Esophagus (tissue), 2 donors: Measurements from ENCODE around the gene SEMA5A. TPM values are rescaled to one million over a fixed set of nuclear protein-coding genes. Genes with fewer than 3 reads are reported as not detected.

Experiments
- H3K27ac ChIP-seq, 2 donors: one replicate each; pipeline ENCODE4 v1.5.1; 2013; ENCODE audit warnings: low read depth in 2 of 2, mild to moderate bottlenecking in 2 of 2, inconsistent platforms in 1 of 2, low read length in 1 of 2, moderate library complexity in 1 of 2
- H3K27me3 ChIP-seq, 2 donors: one replicate each; pipeline ENCODE4 v1.6.1; 2013; ENCODE audit warnings: low read length in 2 of 2, control low read depth in 1 of 2, mild to moderate bottlenecking in 1 of 2; ENCODE audit not compliant: insufficient read depth in 2 of 2, control insufficient read depth in 1 of 2
- H3K36me3 ChIP-seq, 2 donors: one replicate each; pipeline ENCODE4 v1.6.1; 2013; ENCODE audit warnings: low read length in 1 of 2; ENCODE audit not compliant: control insufficient read depth in 2 of 2, insufficient read depth in 2 of 2
- H3K4me1 ChIP-seq, 2 donors: one replicate each; pipeline ENCODE4 v1.6.1; 2013; ENCODE audit warnings: low read length in 1 of 2; ENCODE audit not compliant: control insufficient read depth in 2 of 2, insufficient read depth in 2 of 2
- H3K4me3 ChIP-seq, 2 donors: one replicate each; pipeline ENCODE4 v1.5.1; 2013; ENCODE audit warnings: low read length in 2 of 2, mild to moderate bottlenecking in 2 of 2, low read depth in 1 of 2, moderate library complexity in 1 of 2
- H3K9me3 ChIP-seq, 2 donors: one replicate each; pipeline ENCODE4 v1.6.1; 2013; ENCODE audit warnings: mild to moderate bottlenecking in 2 of 2, low read depth in 1 of 2, low read length in 1 of 2, moderate library complexity in 1 of 2; ENCODE audit not compliant: control insufficient read depth in 2 of 2, insufficient read depth in 1 of 2
- WGBS, 2 donors: extraction: QIAGEN DNeasy Blood & Tissue Kit; methylation state at CpG; one replicate each; pipeline ENCODE4 v1.1.7; 2013; 5-methylcytosine and 5-hydroxymethylcytosine counted together
- polyA plus RNA-seq, 2 donors: library from polyadenylated mRNA; stranded (reverse); fragments of 200-250 nt; gene quantifications; one replicate each; pipeline ENCODE4 v1.2.3, GENCODE V29; 2013
- donor health status: healthy with polysubstance abuse.
- donor health status: Bipolar disorder and iron deficiency.

The SEMA5A gene
- polyA plus RNA-seq, 2 donors, result 1.3 to 1.9 TPM

DNA sequence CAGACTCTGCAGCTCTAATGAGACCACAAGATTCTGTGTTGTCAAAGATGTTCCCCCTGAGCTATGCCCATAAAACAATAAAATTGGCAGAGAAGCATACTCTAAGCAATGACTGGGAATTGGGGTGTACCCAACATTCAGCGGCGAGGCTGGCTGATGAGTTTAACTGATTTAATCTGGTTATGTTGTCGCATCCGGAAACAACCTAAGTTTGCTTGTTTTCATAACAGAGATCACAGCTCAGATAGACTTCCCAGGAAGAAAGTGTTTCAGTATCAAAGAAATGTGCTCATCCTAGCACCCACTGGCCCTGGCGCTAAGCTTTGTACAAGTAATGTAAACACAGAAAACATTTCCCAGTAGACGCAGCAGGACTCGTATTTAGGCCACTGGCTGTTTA, 7.4 kb downstream of the SEMA5A start:
- H3K27ac ChIP-seq, result no peak overlapping the region
- WGBS, 2 donors, result 67 to 69% methylated on average over 7 of the region's 7 CpGs
- no peaks in the 10 kb centered on the region for H3K9me3 ChIP-seq
- no peaks in the 10 kb centered on the region for H3K4me1 ChIP-seq
- no peaks in the 10 kb centered on the region for H3K27me3 ChIP-seq
- H3K4me3 ChIP-seq, result no peak overlapping the region
- no peaks in the 10 kb centered on the region for H3K36me3 ChIP-seq

DNA sequence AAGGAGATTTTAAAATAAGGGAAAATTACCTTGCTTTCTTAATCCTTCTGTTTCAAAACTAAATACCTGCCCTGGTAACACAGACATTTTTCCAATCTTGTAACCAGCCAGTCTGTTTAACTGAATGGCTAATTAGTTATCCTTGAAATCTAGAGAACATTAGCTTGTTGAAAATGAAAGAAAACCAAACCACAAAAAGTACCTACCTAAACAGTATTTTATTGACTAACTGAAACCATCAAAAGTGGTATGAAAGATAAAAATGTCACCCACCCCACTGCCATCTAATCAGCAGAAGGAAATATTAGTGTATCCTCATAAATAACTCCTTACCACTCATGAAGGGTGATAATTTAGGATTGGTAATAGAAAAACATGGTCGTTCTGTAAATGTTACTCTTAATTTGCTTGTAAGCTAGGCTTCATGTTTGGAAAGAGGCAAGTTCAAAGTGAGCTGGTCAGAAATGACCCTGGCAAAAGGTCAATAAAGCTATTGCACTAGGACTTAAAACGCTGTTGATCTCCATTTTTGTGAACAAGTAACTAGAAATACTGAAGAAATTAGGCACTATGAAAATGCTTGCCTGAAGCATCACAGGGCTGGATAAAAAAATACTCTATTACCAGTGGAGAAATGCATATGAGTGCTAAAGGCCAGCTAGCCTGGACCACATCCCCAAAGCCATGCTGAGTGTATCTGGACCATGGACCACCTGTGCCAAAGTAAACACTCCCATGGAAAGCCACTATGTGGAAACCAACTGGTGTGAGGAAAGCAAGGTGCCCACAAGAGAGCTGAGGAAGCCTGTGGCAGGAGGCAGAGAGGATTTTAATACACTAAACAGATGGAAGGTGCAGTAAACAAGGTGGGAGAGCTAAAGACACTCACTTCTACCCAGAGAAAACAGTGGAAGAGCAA, 8.4 kb downstream of the SEMA5A start:
- Histone ChIP-seq H3K27me3 (no peaks in the 10 kb centered on the region), H3K4me1 (no peaks in the 10 kb centered on the region), H3K9me3 (no peaks in the 10 kb centered on the region), H3K4me3 (no peak overlapping the region), H3K27ac (no peak overlapping the region), H3K36me3 (no peaks in the 10 kb centered on the region)
- WGBS, 2 donors, result 85 to 87% methylated on average over 2 of the region's 2 CpGs

DNA sequence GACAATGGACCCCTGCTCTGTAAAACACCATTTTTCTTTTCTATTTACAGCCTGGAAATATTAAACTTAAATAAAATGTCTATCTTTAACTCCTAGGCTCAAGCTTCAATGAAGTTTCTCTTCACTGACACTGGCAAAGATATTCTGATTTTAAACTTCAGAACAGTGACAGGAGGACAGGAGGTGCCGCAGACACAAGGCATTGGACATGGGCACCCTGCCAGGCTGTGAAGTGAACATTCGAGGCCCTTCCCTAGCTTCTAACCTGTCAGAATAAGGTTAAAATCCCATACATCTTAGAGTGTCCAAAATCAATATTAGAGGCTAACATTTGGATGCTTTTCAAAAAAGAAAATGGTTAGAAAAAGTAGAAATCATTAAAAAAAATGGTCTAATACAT, 9.2 kb downstream of the SEMA5A start:
- Histone ChIP-seq H3K27ac (no peak overlapping the region), H3K36me3 (no peaks in the 10 kb centered on the region), H3K4me3 (no peak overlapping the region), H3K4me1 (no peaks in the 10 kb centered on the region), H3K27me3 (no peaks in the 10 kb centered on the region), H3K9me3 (no peaks in the 10 kb centered on the region)
- WGBS, 2 donors, result 69 to 75% methylated on average over 2 of the region's 2 CpGs

DNA sequence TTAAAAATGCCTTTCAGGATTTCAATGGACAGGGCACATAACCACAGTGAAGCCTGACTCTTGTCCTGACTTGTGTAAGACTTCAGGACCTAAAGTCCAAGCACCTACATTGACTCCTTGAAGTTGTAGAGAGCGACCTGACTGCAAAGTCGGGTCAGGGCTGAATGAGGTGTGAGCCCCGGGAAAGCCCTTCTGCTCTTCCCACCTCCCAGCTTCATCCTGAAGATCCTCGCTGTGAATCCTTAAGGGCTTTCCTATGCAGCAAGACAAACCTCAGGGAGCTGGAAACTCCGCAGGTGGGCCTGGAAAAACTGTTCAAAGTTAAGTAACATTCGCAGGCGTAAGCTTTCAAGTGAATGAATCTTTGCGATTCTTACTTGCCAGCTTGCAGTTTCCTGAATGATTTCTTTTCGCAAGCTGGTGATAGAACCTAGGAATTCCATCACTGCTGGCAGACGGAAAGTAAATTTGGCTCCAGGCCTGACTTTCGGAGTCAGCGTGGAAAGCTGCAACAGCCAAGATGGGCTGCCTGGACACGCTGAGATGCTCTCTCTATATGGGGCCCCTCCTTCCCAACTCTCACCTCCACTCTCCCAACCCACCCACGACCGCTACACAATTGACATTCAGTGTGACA, 10.9 kb downstream of the SEMA5A start:
- WGBS, 2 donors, result 43 to 58% methylated on average over 15 of the region's 15 CpGs
- H3K27ac ChIP-seq, result no peak overlapping the region

DNA sequence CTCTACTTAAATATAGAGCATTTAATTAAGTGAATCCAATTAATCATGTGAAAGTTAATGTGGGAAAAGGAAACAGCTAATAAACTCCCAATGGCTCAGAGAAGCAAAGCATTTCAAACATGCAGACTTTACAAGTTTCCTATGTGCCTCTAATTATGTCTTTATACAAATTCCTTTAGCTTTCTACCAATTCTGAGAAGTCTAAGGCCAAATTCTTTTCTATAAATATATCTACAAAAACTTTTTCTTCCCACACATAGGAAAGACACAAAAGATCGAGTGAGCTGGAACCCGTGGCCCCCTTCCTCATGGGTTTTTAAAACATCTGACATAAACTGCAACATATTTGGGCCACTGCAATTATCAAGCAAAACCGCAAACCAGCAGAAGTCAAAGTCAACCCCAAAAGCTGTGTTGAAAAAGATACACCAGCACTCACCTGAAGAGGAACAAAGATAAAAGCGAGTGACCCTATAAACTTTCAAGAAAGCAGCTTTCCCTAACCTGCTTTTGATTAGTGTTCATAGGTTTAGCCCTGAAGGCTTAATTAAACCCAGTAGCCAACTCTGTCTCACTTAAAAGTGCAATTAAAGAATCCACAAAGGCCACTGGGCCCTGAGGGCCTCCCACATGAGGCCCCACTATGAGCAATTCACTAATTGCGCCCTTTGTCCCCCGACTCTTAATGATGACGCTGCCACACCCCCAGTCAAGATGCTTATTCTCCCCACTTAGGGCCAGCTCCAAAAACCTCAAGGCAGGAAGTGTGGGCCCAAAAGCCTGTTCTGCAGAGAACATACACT, 12.1 kb downstream of the SEMA5A start:
- Histone ChIP-seq H3K27me3 (no peaks in the 10 kb centered on the region), H3K4me3 (no peak overlapping the region), H3K9me3 (no peaks in the 10 kb centered on the region), H3K36me3 (no peaks in the 10 kb centered on the region), H3K4me1 (peaks cover 0 to 3% of the 10 kb centered on the region in 2 donors), H3K27ac (no peak overlapping the region)
- 84 to 92% methylated on average over 7 of the region's 7 CpGs for WGBS, 2 donors

More for the DNA sequence above, 10.9 kb downstream of the SEMA5A start:
- peaks cover 0 to under 1% of the 10 kb centered on the region in 2 donors for H3K4me1 ChIP-seq
- no peaks in the 10 kb centered on the region for H3K27me3 ChIP-seq
- H3K36me3 ChIP-seq, result no peaks in the 10 kb centered on the region
- H3K9me3 ChIP-seq, result no peaks in the 10 kb centered on the region
- no peak overlapping the region for H3K4me3 ChIP-seq

DNA sequence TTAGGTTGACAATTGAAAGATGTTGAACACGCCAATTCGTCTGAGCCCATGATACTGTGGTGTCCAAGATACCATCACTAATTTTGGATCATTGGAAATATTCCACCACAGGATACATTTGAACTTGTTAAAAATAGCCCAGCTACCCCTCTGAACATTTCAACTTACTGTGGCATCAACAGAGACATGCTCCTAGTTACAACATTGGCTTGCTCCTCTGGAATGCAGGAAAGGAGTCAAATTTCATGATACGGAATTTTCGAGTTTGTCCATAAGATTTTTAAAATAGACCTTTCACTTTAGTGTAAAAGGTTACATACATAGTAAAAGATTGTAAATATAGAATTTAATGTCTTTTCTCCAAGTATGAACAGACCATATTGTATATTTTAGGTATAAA, 12.8 kb downstream of the SEMA5A start:
- 76% methylated on average over 4 of the region's 4 CpGs for WGBS, 2 donors

DNA sequence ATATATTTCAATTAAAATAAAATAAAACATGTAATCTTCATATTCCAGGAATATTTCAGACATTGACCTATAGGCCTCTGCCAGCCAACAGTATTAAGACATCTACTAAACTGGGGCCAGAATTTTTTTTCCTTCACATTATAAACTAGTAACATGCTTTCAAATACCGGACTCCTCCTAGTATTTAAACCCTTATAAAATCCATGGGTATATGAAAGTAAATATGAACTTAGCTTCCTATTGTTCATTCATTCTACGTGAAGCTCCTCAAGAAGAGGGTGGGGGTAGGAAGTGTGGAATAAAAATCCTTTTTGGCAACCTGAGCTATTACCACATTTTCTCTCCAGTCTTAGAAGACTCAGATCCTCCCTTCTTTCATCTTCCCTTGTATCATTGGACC, 16.4 kb downstream of the SEMA5A start:
- peaks cover 0 to 3% of the 10 kb centered on the region in 2 donors for H3K4me1 ChIP-seq
- H3K27ac ChIP-seq, result no peak overlapping the region
- H3K4me3 ChIP-seq, result no peak overlapping the region
- no peaks in the 10 kb centered on the region for H3K27me3 ChIP-seq
- 83 to 86% methylated on average over 2 of the region's 2 CpGs for WGBS, 2 donors
- no peaks in the 10 kb centered on the region for H3K9me3 ChIP-seq
- no peaks in the 10 kb centered on the region for H3K36me3 ChIP-seq

More for the DNA sequence above, 12.8 kb downstream of the SEMA5A start:
- H3K27me3 ChIP-seq, result no peaks in the 10 kb centered on the region
- no peak overlapping the region for H3K4me3 ChIP-seq
- no peaks in the 10 kb centered on the region for H3K36me3 ChIP-seq
- peaks cover 0 to 3% of the 10 kb centered on the region in 2 donors for H3K4me1 ChIP-seq
- no peaks in the 10 kb centered on the region for H3K9me3 ChIP-seq
- no peak overlapping the region for H3K27ac ChIP-seq

DNA sequence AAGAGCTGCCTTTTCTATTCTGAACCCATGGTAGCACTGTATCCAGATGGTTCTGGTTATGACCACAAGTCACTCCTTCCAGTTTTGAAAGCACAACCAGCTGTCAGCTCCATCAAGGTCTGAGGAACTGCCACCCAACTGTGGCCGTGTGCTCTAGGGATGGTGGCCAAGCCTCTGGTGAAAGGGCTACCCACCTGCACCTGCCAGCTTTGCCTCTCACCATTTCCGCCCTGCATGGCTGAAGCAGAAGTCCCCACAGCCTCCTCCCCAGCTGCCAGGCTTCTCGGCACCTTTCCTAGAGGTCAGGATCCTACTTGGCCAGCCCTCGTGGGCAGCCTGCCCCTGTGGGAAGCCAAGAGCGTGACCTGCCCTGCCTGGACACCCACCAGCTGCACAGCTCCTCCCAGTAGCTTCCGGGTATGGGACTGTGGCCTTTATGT, 16.8 kb downstream of the SEMA5A start:
- Histone ChIP-seq H3K4me3 (no peak overlapping the region), H3K9me3 (no peaks in the 10 kb centered on the region), H3K27me3 (no peaks in the 10 kb centered on the region), H3K27ac (no peak overlapping the region), H3K36me3 (no peaks in the 10 kb centered on the region), H3K4me1 (peaks cover 0 to 3% of the 10 kb centered on the region in 2 donors)
- 72 to 75% methylated on average over 6 of the region's 6 CpGs for WGBS, 2 donors

DNA sequence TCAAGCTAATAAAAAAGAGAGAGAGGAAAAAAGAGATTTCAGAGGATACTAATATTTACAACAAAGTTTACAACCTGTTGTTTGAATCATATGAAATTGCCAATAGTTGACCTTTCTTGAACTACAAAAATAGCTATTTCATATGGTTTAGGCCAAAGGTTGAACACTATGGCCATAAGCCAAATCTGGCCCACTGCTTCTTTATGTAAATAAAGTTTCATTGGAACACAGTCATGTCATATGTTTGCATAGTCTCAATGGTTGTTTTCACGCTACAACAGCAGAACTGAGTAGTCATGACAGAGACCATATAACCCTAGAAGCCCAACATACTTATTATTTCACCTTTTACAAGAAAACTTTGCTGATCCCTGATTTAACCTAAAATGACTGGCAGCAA, 20.9 kb downstream of the SEMA5A start:
- no peaks in the 10 kb centered on the region for H3K9me3 ChIP-seq
- peaks cover 0 to 4% of the 10 kb centered on the region in 2 donors for H3K4me1 ChIP-seq
- no peaks in the 10 kb centered on the region for H3K27me3 ChIP-seq
- H3K27ac ChIP-seq, result no peak overlapping the region
- H3K4me3 ChIP-seq, result no peak overlapping the region
- 70 to 91% methylated on average over 1 of the region's 1 CpG for WGBS, 2 donors
- H3K36me3 ChIP-seq, result no peaks in the 10 kb centered on the region
